ENCODE measurements around the gene ORC1. TPM values are rescaled to one million over a fixed set of nuclear protein-coding genes. Genes with fewer than 3 reads are reported as not detected.

ORC1 gene
- total RNA-seq, 1 experiment from 2014 or later = 45.2 TPM

DNA sequence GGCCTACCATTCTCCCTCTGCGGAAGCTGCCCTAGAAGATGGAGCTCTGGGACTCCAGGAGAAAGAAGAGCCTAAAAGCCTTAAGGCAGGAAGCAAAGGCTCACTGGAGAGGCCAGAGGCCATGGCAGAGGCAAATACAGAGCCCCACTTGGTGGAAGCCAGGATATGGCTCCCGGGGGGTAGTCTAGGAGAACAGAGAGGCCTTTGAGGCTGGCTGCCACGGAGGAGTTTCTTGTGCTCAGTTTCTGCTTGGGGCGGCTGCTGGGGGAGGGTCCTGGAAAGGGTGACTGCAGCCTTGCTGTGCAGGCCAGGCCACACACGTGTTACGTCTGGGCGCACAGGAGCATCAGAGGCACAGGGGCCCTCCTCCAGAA is 43.6 kb downstream of the ORC1 start (continued):
- TF ChIP-seq ERG (CRISPR knock-in tag; IDR thresholded peaks at IDR 0.05) (no peak), NFATC4 (CRISPR knock-in tag; IDR thresholded peaks at IDR 0.05) (no peak), TEAD1 (CRISPR knock-in tag; IDR thresholded peaks at IDR 0.05) (no peak), FOXJ3 (CRISPR knock-in tag; IDR thresholded peaks at IDR 0.05; ENCODE audit: borderline replicate concordance) (no peak), CREB1 (CRISPR knock-in tag; IDR thresholded peaks at IDR 0.05) (no peak)

- H3K27me3 Mint-ChIP-seq (ENCODE audit: low read depth) = no peaks in the 10 kb centered on the region
- no peak overlapping the region for H3K27ac Mint-ChIP-seq
- ATAC-seq = peak; percentile 27; the same call in 1 of the 2 replicates
- no peaks in the 10 kb centered on the region for H3K9me3 Mint-ChIP-seq
- DNase-seq (ENCODE audit: low spot score) = no peak
- POLR2A ChIA-PET = no interaction called here
- TF ChIP-seq CDX4 (CRISPR knock-in tag; IDR thresholded peaks at IDR 0.05; ENCODE audit: borderline replicate concordance) (no peak), ATF1 (CRISPR knock-in tag; IDR thresholded peaks at IDR 0.05) (no peak), IRF1 (CRISPR knock-in tag; IDR thresholded peaks at IDR 0.05) (no peak), TEAD4 (CRISPR knock-in tag; IDR thresholded peaks at IDR 0.05) (no peak), AR (CRISPR knock-in tag; IDR thresholded peaks at IDR 0.05) (no peak), ZNF121 (CRISPR knock-in tag; IDR thresholded peaks at IDR 0.05) (no peak), GABPB1 (CRISPR knock-in tag; IDR thresholded peaks at IDR 0.05) (no peak)
- TF ChIP-seq, protein P1, sequence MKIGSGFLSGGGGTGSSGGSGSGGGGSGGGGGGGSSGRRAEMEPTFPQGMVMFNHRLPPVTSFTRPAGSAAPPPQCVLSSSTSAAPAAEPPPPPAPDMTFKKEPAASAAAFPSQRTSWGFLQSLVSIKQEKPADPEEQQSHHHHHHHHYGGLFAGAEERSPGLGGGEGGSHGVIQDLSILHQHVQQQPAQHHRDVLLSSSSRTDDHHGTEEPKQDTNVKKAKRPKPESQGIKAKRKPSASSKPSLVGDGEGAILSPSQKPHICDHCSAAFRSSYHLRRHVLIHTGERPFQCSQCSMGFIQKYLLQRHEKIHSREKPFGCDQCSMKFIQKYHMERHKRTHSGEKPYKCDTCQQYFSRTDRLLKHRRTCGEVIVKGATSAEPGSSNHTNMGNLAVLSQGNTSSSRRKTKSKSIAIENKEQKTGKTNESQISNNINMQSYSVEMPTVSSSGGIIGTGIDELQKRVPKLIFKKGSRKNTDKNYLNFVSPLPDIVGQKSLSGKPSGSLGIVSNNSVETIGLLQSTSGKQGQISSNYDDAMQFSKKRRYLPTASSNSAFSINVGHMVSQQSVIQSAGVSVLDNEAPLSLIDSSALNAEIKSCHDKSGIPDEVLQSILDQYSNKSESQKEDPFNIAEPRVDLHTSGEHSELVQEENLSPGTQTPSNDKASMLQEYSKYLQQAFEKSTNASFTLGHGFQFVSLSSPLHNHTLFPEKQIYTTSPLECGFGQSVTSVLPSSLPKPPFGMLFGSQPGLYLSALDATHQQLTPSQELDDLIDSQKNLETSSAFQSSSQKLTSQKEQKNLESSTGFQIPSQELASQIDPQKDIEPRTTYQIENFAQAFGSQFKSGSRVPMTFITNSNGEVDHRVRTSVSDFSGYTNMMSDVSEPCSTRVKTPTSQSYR (CRISPR knock-in tag; IDR thresholded peaks at IDR 0.05) = no peak
- peaks cover 72% of the 10 kb centered on the region for H3K36me3 Mint-ChIP-seq
- CTCF ChIA-PET = interaction anchor here (1.5 kb wide), 2 partner anchors 8 to 11 kb away, joined by 4 to 9 read pairs; no protein-coding TSS in a partner anchor
- peaks cover 6% of the 10 kb centered on the region for H3K4me1 Mint-ChIP-seq
- no peak overlapping the region for H3K4me3 Mint-ChIP-seq
These were observed 44.3 kb downstream of the ORC1 start for GRCh38 chr1:52359676-52360594.

DNA sequence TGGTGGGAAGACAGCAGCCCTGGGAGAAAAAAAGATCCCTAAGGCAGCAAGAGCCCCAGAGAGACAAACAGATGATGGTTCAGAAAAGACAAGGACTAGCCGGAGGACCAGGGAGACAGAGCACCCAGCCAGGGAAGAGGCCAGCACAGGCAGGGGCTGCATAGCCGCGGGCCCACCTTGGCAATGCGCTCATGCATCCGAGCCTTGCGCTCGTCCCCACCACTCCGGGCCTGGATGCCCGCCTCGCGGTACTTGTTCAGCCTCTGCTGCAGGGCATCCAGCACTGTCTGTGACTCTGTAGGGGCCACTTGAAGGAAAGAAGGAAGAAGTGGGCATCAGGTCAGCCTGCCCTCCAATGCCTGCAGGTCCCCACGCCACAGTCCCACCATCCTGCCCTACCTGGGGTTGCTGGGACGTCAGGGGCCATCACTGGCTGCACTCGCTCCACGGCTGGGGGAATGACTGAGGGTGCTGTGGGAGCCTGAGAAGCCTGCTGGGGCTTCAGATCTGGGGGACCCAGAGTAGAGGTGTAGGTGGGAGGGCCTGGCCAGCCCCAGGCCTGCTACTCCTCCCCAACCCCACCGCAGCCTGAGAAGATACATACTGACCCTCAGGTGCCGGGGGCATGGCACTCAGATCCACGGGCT is 45.2 kb downstream of the ORC1 start:
- H3K4me1 Mint-ChIP-seq = no peaks in the 10 kb centered on the region
- peaks cover 77% of the 10 kb centered on the region for H3K36me3 Mint-ChIP-seq
- H3K9me3 Mint-ChIP-seq = no peaks in the 10 kb centered on the region
- ATAC-seq = no peak
- H3K4me3 Mint-ChIP-seq = no peak overlapping the region
- no peaks in the 10 kb centered on the region for H3K27me3 Mint-ChIP-seq (ENCODE audit: low read depth)
- H3K27ac Mint-ChIP-seq = no peak overlapping the region
- CTCF ChIA-PET = no interaction called here
- POLR2A ChIA-PET = no interaction called here
- no peak for DNase-seq (ENCODE audit: low spot score)
- TF ChIP-seq ESRRA (CRISPR knock-in tag; IDR thresholded peaks at IDR 0.05; ENCODE audit: borderline replicate concordance) (no peak), ZNF232 (CRISPR knock-in tag; IDR thresholded peaks at IDR 0.05) (no peak), TEAD1 (CRISPR knock-in tag; IDR thresholded peaks at IDR 0.05) (no peak), E2F5 (CRISPR knock-in tag; IDR thresholded peaks at IDR 0.05) (no peak), RELA (CRISPR knock-in tag; IDR thresholded peaks at IDR 0.05; ENCODE audit: borderline replicate concordance) (no peak), NFYB (CRISPR knock-in tag; conservative IDR thresholded peaks at IDR 0.05; ENCODE audit: low read depth) (no peak), ETV6 (CRISPR knock-in tag; IDR thresholded peaks at IDR 0.05) (no peak)

All from WTC11 (cell line).